GM10248 (cell line): Measurements from ENCODE around the gene FAM13C.

ENCODE experiments used
- CTCF ChIA-PET: fragments of 300-600 bp; sonication (Branson Sonifier 250); formaldehyde crosslinking; extraction: SDS; loops from one replicate; lab custom pipeline; 2021; ENCODE audit warnings: antibody characterized with exemption; lab: Yijun Ruan, JAX
- POLR2A ChIA-PET: fragments of 350-650 bp; sonication (Branson Sonifier 250); formaldehyde crosslinking; extraction: SDS; loops from one replicate; lab custom pipeline; 2020; ENCODE audit warnings: antibody characterized with exemption; lab: Yijun Ruan, JAX
- DNase-seq: peaks from one replicate; pipeline ENCODE4 v3.0.0; 2012; ENCODE audit errors: extremely low spot score
- TF ChIP-seq, protein P1 (sequence below): IDR thresholded peaks from 2 replicates; pipeline ENCODE4 v1.5.1; 2012; ENCODE audit warnings: mild to moderate bottlenecking, low read depth; ENCODE audit errors: extremely low read depth, missing control alignments, control extremely low read depth

Gene FAM13C

DNA sequence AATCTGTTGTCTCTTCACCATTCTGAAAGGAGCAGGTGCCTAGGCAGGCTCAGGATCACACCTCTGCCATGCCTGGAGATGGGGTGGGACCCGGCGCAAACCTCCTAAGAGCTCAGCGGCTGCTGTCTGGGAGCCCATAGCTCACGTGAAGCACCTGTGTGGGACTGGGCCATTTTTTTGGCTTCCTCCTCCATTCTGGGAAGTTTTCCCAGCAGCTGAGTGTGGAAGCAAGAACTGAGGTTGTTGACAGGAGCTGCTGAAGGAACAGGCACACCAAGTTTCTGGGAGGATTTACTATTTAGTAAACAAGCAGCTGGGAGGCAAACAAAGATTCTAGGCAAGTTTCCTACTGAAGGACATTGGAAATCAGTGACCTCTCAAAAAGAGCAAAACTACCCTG is 77.3 kb downstream of the FAM13C start:
- ChIA-PET CTCF (interaction anchor here (1.2 to 1.6 kb wide), 3 partner anchors 8 to 13 kb away, joined by 3 to 5 read pairs (median 5); no protein-coding TSS in a partner anchor), POLR2A (no interaction called here)
- TF ChIP-seq, protein P1, sequence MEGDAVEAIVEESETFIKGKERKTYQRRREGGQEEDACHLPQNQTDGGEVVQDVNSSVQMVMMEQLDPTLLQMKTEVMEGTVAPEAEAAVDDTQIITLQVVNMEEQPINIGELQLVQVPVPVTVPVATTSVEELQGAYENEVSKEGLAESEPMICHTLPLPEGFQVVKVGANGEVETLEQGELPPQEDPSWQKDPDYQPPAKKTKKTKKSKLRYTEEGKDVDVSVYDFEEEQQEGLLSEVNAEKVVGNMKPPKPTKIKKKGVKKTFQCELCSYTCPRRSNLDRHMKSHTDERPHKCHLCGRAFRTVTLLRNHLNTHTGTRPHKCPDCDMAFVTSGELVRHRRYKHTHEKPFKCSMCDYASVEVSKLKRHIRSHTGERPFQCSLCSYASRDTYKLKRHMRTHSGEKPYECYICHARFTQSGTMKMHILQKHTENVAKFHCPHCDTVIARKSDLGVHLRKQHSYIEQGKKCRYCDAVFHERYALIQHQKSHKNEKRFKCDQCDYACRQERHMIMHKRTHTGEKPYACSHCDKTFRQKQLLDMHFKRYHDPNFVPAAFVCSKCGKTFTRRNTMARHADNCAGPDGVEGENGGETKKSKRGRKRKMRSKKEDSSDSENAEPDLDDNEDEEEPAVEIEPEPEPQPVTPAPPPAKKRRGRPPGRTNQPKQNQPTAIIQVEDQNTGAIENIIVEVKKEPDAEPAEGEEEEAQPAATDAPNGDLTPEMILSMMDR, result no peak
- DNase-seq, result no peak

DNA sequence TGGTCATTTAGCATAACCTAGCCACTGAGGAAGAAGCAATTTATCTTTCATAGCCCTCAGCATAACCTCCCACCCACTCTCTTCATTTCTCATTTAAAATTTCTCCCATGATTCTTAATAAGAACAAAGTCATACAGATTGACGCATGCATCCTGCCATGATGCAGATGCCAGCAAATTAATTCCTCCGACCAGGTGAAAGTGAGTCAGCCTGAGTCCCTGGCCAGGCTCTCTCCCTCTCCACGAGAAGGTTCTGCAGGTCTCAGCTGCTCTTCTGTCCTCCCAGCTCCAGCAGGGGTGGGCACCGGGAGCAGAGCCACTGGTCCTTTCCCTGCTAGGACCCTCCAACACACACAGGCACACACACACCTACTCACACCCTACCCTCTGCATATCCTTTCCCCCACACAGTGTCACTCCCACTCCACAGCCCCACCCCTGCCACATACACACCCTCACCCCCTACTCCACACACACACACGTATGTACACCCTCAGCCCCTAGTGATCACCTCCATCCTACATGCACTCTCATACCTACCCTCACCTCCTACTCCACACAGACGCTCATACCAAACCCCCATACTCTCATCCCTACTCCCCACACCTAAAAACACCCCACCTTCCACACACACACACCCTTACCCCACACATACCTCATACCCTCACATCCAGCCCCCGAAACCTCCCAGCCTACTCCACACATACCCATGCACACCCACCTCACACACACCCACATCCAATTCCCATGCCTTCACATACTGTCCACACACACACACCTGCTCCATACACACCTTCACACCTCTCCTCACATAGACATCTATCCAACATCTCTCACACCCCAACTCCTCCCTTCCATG is 78.0 kb downstream of the FAM13C start:
- POLR2A ChIA-PET, result no interaction called here
- no peak for DNase-seq
- TF ChIP-seq, protein P1, result no peak
- CTCF ChIA-PET, result interaction anchor here (1.2 to 1.6 kb wide), 3 partner anchors 8 to 14 kb away, joined by 3 to 5 read pairs (median 5); no protein-coding TSS in a partner anchor

DNA sequence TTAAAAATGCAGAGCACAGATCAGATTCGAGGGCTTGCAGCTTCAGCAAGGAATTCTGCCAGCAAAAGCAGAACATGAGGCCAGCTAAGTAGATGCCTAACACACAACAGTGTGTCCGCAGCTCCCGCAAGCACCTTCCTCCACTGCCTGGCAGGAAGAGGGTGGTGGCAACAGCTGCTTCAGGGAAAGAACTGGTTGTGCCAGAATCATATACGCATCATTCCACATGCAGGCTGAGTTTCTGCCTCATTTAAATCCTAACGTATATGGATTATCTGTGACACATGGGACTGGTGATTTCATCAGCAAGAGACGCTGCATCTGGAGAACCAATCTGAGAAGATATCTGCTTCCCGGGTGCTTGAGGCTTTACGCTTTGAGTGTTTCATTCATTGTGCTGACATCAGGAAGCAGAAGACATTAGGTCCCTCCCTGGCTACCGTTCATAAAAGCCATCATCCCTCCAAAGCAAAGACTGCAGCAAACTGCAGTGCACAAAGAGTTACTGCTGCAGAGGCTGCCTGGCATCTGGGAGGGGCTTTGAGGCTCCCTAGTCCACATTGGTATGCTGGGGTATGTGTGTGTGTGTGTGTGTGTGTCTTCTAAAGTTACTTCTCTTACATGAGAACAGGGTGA is 78.8 kb downstream of the FAM13C start:
- POLR2A ChIA-PET, result no interaction called here
- TF ChIP-seq, protein P1, result no peak
- CTCF ChIA-PET, result no interaction called here
- no peak for DNase-seq

DNA sequence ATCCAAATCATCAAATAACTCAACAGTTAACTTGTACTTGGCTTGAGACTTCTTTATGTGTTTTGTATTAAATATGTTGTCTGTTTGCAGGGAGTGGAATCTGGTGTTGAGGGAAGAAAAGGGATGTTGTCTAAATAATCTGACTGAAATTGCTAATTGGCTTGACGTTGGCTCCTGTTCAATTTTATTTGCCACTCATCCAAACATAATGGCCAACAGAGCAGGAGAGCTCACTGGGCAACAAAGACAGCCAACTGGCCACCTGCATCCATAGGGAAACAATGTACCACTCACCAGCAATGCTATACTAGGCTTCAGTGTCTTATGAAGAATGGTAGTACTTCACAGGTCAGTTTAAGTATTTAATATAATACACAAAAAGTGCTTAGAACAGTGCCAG is 80.5 kb downstream of the FAM13C start:
- DNase-seq, result no peak
- CTCF ChIA-PET, result no interaction called here
- TF ChIP-seq, protein P1, result no peak
- POLR2A ChIA-PET, result interaction anchor here (0.5 kb wide), 1 partner anchor 18 kb away, joined by 7 read pairs; no protein-coding TSS in a partner anchor

DNA sequence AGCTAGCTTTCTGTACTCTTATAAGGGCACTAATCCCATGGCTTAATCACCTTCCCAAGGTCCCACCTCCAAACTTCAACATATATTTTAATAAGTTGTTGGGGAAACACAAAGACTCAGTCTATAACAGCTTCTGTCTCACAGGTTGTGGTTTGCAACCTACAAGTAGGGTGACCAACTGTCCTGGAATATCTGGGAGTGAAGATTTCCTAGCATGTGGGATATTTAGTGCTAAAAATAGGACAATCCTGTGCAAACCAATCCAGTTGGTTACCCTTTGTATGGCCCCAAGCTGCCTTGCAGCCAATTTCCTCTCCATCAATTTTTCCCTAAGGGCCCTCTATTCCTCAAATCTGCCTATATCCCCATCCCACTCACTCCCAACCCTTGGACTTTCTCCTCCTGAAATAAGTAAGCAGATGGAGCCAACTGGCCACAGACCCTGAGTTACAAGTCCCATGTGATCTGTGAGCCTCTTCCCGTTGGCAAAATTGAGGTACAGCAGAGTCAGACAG is 82.3 kb downstream of the FAM13C start:
- no peak for DNase-seq
- ChIA-PET POLR2A (no interaction called here), CTCF (no interaction called here)
- TF ChIP-seq, protein P1, result no peak

DNA sequence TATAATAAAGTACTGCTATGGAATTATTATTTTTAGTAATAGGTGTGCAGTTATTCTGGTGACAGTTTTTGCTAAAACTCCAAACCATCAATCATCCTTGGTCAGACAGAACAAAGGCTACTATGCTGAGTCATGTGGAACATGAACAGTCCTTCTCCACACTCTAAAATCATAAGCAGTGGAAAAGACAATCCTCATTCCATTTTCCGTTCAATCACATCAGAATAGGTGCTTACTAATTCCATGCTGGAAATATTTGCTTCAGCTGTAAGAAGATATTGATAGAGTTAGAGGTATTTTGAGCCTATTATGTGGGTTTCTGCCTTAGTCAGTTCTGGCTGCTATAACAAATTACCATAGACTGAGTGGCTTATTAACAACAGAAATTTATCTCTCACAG is 82.9 kb downstream of the FAM13C start:
- ChIA-PET CTCF (no interaction called here), POLR2A (no interaction called here)
- TF ChIP-seq, protein P1, result no peak
- no peak for DNase-seq
